Hepatocyte (in vitro differentiated cells): ENCODE results near the gene NUDT22.

ENCODE experiments used
- CTCF ChIP-seq: fragments of 200-600 bp; sonication (generic); IDR thresholded peaks from 2 replicates; pipeline ENCODE4 v1.5.1; 2016; ENCODE audit warnings: antibody characterized with exemption, mild to moderate bottlenecking; ENCODE audit not compliant: poor library complexity
- EZH2 ChIP-seq: fragments of 200-600 bp; sonication (generic); IDR thresholded peaks from 2 replicates; pipeline ENCODE4 v1.6.1; 2016; ENCODE audit warnings: antibody characterized with exemption, mild to moderate bottlenecking, borderline replicate concordance

DNA sequence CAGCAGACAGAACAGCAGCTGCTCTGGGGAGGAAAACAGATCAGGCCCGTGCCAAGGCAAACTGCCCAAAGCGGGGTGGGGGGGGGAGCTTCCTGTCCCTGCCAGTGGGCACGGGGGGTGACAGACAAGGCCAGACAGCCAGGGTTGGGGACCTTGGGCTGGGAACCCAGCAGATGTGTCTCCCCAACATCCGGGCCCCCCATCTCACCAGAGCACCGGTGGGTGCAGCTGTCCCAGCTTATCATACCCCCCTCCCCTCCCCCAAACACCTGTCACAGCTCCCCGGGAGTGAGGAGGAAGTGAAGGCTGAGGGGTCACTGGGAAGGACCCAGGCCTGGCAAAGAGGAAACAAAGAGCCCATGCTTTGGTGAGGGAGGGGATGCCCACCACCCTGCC, 19.3 kb downstream of the NUDT22 start:
- TF ChIP-seq CTCF (no peak), EZH2 (no peak)
